ENCODE data around the gene HAUS3. TPM values are rescaled to one million over a fixed set of nuclear protein-coding genes. Genes with fewer than 3 reads are reported as not detected.

HAUS3 gene
- total RNA-seq, 1 experiment from 2014 or later: 11.9 TPM

Other genes with a start within 250 kb of the HAUS3 start
- 63.3 to 72.6 TPM (median 69.2 TPM) in 3 replicates for gene NELFA, start 233.1 kb downstream of the HAUS3 start, total RNA-seq (2021)
- gene NAT8L, start 182.8 kb downstream of the HAUS3 start, total RNA-seq (2021): 19.7 to 20.2 TPM (median 20.0 TPM) in 3 replicates
- gene POLN, start within 50 bp of the HAUS3 start, total RNA-seq (2021): 2.5 to 3.5 TPM (median 2.8 TPM) in 3 replicates
- 17.7 to 22.7 TPM (median 20.4 TPM) in 3 replicates for gene MXD4, start 20.0 kb upstream of the HAUS3 start, total RNA-seq (2021)
- gene ZFYVE28, start 176.5 kb upstream of the HAUS3 start, total RNA-seq (2021): 4.5 to 7.8 TPM (median 6.0 TPM) in 3 replicates
- gene CFAP99, start 176.8 kb upstream of the HAUS3 start, total RNA-seq (2021): 0.23 to 0.41 TPM in 2 of 3 replicates, not detected in the other
- gene RNF4, start 227.0 kb upstream of the HAUS3 start, total RNA-seq (2021): 77.8 to 87.3 TPM (median 82.5 TPM) in 3 replicates

Measured in WTC11 (cell line).